NCI-H69 (cell line): Measurements from ENCODE around the gene STX5.
"Not testable (repeated sequence)": the region's sequence is repeated elsewhere in the genome, so short reads cannot be mapped to it uniquely, and the experiment has no call there.

Experiments used
- DNase-seq: peaks from one replicate; lab custom pipeline; 2025; lab: John Stamatoyannopoulos, UW

Gene STX5

DNA sequence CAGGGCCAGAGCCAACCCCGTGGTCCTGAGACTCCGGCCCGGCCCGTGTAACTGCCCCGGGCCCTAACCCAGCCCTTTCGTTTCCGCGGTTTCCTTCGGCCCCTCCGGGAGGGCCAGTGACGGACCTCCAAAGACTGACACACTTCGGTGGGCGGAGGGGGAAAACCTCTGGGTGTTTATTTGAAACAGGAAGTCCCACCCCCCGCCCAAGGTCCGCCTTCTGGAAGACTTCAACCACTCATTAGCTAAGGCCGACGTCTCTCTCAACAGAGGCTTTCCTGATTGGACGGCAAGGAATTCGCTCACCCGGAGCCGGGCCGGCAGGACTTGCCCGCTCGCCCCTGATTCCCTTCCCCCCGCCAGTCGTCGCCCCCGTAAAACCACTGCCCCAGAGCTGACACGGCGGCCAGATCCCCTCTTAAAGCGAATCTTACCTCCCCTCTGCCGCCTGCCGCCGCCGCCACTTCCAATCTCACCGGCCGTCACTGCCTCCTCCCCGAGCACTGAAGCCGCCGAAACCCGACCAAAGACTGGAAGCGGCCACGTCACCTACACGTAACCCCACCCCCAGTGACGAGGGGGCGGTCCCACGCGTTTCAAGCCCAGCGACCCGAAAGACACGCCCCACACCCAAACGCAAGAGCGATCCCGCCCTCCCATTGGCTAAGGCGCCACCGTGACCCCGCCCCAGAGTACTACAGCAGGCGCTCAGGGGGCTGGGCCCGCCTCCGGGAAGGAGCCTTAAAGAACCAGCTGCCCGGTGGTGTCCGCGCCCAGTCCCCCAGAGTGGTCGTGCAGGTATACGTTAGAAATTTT is at the start of gene STX5:
TSS of gene STX5 (minus strand) at position 532 of the 816 bp plus-strand sequence. CDS start 808 bp downstream, outside the sequence.
- peak; percentile 99 for DNase-seq

DNA sequence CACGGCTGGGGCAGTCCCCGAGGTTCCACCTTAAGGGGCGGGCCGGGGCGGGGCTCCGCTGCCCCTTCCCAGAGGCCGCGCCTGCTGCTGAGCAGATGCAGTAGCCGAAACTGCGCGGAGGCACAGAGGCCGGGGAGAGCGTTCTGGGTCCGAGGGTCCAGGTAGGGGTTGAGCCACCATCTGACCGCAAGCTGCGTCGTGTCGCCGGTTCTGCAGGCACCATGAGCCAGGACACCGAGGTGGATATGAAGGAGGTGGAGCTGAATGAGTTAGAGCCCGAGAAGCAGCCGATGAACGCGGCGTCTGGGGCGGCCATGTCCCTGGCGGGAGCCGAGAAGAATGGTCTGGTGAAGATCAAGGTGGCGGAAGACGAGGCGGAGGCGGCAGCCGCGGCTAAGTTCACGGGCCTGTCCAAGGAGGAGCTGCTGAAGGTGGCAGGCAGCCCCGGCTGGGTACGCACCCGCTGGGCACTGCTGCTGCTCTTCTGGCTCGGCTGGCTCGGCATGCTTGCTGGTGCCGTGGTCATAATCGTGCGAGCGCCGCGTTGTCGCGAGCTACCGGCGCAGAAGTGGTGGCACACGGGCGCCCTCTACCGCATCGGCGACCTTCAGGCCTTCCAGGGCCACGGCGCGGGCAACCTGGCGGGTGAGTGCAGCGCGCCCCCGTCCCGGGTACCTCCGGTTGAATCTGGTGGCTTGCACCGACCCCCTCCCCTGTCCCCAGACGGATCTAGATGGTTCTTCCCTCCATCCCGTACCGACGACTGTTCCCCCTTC is 49.1 kb upstream of the STX5 start, which contains the start of gene SLC3A2:
TSS of gene SLC3A2 (plus strand) at position 94 of the 776 bp plus-strand sequence. CDS start at position 222, 128 bp downstream.
- peak; percentile 96 for DNase-seq

GRCh38 chr11:62880231-62880802 is 48.5 kb upstream of the STX5 start:
- DNase-seq, result no peak

- peak; percentile 43 for DNase-seq
These were observed 47.6 kb upstream of the STX5 start for GRCh38 chr11:62879235-62879978.

DNA sequence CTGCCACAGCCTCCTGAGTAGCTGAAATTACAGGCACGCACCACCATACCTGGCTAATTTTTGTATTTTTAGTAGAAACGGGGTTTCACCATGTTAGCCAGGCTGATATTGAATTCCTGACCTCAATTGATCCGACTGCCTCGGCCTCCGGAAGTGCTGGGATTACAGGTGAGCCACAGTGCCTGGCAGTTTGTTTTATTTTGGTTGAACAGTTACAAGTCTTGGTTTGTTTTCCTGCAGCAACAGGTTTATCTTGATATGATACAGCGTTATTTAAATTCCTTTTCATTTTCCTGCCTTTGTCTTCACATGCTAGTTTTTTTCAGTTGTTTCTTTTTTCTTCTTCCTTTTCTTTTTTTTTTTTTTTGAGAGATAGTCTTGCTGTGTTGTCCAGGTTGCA is 44.9 kb upstream of the STX5 start:
- no peak for DNase-seq

GRCh38 chr11:62875698-62876478 is 44.0 kb upstream of the STX5 start:
- no peak for DNase-seq

DNA sequence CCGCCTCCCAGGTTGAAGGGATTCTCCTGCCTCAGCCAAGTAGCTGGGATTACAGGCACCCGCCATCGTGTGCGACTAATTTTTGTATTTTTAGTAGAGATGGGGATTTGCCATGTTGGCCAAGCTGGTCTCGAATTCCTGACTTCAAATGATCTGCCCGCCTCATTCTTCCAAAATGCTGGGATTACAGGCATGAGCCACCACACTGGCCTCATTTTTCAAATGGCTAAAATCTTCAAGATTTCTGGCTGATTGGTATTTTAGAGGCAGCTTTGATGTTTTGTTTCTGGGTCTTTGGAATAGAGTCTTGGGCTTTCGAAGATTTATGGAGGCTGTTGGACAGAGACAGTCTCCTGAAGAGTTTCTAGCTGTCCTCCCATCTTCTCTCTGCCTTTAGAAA is 43.0 kb upstream of the STX5 start:
- no peak for DNase-seq

- DNase-seq, result no peak
These were observed 33.8 kb upstream of the STX5 start for GRCh38 chr11:62865635-62866034.

- DNase-seq, result no peak
These were observed 32.0 kb upstream of the STX5 start for GRCh38 chr11:62863687-62864335.

- not testable (repeated sequence) for DNase-seq
These were observed 29.8 kb upstream of the STX5 start for GRCh38 chr11:62861564-62862192.

DNA sequence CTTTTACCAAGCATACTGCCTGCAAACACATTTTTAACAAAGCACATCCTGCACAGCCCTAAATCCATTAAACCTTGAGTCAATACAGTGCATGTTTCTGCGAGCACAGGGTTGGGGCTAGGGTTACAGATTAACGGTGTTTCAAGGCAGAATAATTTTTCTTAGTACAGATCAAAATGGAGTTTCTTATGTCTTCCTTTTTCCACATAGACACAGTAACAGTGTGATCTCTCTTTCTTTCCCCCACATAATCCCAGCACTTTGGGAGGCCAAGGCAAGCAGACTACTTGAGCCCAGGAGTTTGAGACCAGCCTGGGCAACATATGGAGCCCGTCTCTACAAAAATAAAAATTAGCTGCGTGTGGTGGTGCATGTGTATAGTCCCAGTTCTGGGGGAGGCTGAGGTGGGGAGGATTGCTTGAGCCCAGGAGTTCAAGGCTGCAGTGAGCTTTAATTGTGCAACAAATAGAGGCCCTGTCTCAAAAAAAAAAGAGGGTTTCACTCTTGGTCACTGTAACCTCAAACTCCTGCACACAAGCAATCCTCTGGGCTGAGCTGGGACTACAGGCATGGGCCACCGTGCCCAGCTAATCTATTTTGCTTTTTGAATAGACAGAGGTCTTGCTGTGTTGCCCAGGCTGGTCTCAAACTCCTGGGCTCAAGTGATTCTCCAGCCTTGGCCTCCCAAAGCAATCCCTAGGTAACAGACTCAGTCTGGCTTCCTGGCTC is 29.1 kb upstream of the STX5 start:
- no peak for DNase-seq

- DNase-seq, result not testable (repeated sequence)
These were observed 27.4 kb upstream of the STX5 start for GRCh38 chr11:62859281-62859703.

DNA sequence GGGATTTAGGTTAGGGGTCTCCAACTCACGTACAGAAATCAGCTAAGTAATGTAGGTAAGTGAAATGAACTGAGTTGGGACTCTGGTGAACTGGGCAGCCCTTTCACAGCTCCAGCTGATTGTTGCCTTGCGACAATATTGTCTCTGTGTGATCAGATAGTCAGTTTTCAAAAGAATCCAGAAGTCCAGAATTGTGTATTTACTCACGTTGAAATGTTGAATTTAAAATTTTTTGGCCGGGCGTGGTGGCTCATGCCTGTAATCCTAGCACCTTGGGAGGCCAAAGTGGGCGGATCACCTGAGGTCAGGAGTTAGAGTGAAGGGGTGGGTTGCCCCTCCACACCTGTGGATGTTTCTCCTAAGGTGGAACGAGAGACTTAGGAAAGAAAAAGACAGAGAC is 26.4 kb upstream of the STX5 start:
- no peak for DNase-seq

- DNase-seq, result peak; percentile 44
These were observed 25.7 kb upstream of the STX5 start for GRCh38 chr11:62857541-62857982.

- DNase-seq, result peak; percentile 52
These were observed 24.6 kb upstream of the STX5 start for GRCh38 chr11:62856333-62856895.

DNA sequence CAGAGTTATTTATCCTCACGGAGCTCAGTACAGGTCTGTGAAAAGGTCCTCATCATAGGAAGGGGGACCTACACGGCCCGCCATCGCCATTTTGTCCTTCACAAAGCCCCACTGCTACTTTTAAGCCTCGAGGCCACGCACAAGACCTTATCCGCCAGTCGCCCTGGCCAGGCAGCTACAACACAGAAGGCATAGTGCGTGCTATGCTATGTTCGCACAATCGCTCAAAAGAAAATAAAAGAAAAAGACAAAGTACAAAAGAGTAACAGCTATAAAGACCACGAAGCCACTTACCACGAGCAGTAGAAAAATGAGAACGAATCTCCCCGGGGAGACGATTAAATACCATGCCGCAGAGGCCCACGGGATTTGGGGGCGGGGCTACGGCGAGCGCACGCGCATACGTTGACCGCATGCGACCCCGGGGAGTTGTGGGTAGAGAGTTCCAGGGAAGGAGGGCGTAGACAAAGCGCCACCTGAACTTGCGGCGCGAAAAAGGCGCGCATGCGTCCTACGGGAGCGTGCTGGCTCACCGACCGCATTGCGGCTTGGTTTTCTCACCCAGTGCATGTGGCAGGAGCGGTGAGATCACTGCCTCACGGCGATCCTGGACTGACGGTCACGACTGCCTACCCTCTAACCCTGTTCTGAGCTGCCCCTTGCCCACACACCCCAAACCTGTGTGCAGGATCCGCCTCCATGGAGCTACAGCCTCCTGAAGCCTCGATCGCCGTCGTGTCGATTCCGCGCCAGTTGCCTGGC is 23.9 kb upstream of the STX5 start:
- peak; percentile 99 for DNase-seq

DNA sequence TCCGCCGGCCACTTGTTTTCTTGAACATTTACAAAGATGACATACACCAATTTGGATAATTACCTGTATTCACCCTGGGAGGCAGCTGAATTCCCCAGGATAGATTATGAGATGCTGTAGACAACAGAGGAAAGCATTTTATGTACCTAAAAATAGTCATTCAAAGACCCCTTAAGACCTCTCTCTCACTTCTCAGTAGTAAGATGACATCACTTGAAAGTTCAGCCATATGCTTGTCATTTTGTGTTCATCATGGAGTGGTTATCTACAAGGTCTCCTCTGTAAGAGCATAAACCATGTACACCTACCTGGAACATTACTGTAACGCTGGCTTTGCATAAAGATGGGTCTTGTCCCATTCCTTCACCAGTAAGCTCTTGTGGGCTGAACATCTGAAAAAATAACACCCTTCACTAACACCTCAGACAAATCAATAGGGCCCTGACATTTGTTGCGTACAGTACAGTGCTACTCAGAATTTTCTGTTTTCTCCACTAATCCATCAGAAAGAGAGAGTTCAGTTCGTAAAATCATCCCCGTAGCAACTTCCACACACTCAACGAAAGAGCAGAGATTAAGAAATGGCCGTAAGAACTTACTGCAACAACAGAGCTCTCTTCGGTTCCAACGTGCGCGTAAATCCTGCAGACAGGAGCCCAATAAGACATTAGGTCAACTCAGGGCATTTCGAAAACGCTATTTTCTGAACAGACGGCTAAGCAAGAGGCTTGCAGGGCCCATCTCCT is 23.1 kb upstream of the STX5 start:
- DNase-seq, result peak; percentile 34
